HG02610 (cell line): ENCODE results near the gene RSAD2.

Experiments
- ATAC-seq: cut with Tn5 transposase; IDR thresholded peaks from one replicate; pipeline ENCODE4 v1.9.1; 2021; ENCODE audit warnings: mild to moderate bottlenecking, moderate library complexity; ENCODE audit not compliant: unreplicated experiment

RSAD2 gene

GRCh38 chr2:6863792-6864191 is 13.8 kb upstream of the RSAD2 start:
- ATAC-seq, result no peak

GRCh38 chr2:6864231-6864754 is 13.3 kb upstream of the RSAD2 start:
- ATAC-seq, result no peak

- peak; percentile 29 for ATAC-seq
These were observed 12.6 kb upstream of the RSAD2 start for GRCh38 chr2:6864923-6865345.

GRCh38 chr2:6865346-6866274 is 12.0 kb upstream of the RSAD2 start, which contains the start of gene CMPK2:
CMPK2 (minus strand) TSS chr2:6865907; CDS start chr2:6865696, 211 bp downstream.
- ATAC-seq, result peak; percentile 77

- peak; percentile 34 for ATAC-seq
These were observed 11.3 kb upstream of the RSAD2 start for GRCh38 chr2:6866275-6866671.

GRCh38 chr2:6866982-6867381 is 10.6 kb upstream of the RSAD2 start:
- ATAC-seq, result no peak

- peak; percentile 41 for ATAC-seq
These were observed 5.2 kb upstream of the RSAD2 start for GRCh38 chr2:6872394-6872793.

GRCh38 chr2:6874032-6874431 is 3.5 kb upstream of the RSAD2 start:
- ATAC-seq, result no peak

GRCh38 chr2:6876309-6876708 is 1.3 kb upstream of the RSAD2 start:
- ATAC-seq, result no peak

- no peak for ATAC-seq
These were observed 972 bp downstream of the RSAD2 start for GRCh38 chr2:6878549-6878948.

- no peak for ATAC-seq
These were observed 1.4 kb downstream of the RSAD2 start for GRCh38 chr2:6879011-6879410.

- ATAC-seq, result no peak
These were observed 2.7 kb downstream of the RSAD2 start for GRCh38 chr2:6880200-6880733.

GRCh38 chr2:6881046-6881445 is 3.5 kb downstream of the RSAD2 start:
- no peak for ATAC-seq

GRCh38 chr2:6881516-6881915 is 3.9 kb downstream of the RSAD2 start:
- ATAC-seq, result no peak

- no peak for ATAC-seq
These were observed 6.0 kb downstream of the RSAD2 start for GRCh38 chr2:6883448-6884122.

GRCh38 chr2:6885551-6885950 is 8.0 kb downstream of the RSAD2 start:
- ATAC-seq, result no peak

- no peak for ATAC-seq
These were observed 8.4 kb downstream of the RSAD2 start for GRCh38 chr2:6885968-6886367.

GRCh38 chr2:6887751-6888192 is 10.2 kb downstream of the RSAD2 start:
- ATAC-seq, result no peak

- ATAC-seq, result no peak
These were observed 11.1 kb downstream of the RSAD2 start for GRCh38 chr2:6888724-6889123.

GRCh38 chr2:6893876-6894482 is 16.4 kb downstream of the RSAD2 start:
- ATAC-seq, result no peak
